ENCODE results near the gene PHKG1. TPM values are rescaled to one million over a fixed set of nuclear protein-coding genes. Genes with fewer than 3 reads are reported as not detected.
"Not testable (repeated sequence)": the region's sequence is repeated elsewhere in the genome, so short reads cannot be mapped to it uniquely, and the experiment has no call there.

Gene PHKG1
- total RNA-seq, 1 donor from 2014 or later, result 1.5 TPM

- intact Hi-C loops (cut with micrococcal nuclease), result no loop called here
These were observed 45.9 kb downstream of the PHKG1 start for GRCh38 chr7:56046721-56047445.

GRCh38 chr7:56045758-56046157 lies 47.0 kb downstream of the PHKG1 start:
- intact Hi-C loops (cut with micrococcal nuclease), result not testable (repeated sequence)

DNA sequence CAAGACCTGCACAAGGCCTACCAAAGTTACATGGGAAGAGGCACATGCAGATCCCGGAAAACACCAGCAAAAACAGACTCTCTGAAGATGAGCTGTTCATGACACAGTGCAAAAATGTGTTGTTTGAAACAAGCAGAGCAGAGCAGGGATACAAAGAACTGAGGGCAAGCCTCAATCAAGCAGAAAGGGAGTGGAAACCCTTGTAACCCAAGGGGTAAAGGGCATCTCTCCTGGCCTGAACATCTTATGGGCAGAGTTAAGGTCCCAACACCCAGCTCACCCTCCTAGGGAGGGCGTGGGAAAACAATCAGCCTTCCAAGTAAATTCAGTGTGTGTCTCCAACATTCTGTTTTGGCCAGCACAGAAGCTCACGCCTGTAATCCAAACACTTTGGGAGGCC lies 52.0 kb downstream of the PHKG1 start:
- intact Hi-C loops (cut with micrococcal nuclease), result no loop called here

- intact Hi-C loops (cut with micrococcal nuclease), result loop anchor here (1.0 to 2.0 kb wide), 7 partner anchors 17 to 147 kb away; partner anchors contain the start of genes CCT6A, CHCHD2, MRPS17 and NIPSNAP2
These were observed 58.9 kb downstream of the PHKG1 start for GRCh38 chr7:56033671-56034432.

DNA sequence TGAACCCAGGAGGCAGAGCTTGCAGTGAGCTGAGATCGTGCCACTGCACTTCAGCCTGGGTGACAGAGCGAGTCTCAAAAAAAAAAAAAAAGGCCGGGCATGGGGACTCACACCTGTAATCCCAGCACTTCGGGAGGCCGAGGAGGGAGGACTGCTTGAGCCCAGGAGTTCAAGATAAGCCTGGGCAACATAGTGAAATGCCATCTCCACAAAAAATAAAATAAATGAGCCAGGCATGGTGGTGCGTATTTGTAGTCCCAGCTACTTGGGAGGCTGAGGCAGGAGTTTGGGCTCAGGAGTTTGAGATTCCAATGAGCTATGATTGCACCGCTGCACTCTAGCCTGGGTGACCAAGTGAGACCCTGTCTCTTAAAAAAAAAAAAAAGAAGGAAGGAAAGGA lies 60.2 kb downstream of the PHKG1 start:
- intact Hi-C loops (cut with micrococcal nuclease), result not testable (repeated sequence)

DNA sequence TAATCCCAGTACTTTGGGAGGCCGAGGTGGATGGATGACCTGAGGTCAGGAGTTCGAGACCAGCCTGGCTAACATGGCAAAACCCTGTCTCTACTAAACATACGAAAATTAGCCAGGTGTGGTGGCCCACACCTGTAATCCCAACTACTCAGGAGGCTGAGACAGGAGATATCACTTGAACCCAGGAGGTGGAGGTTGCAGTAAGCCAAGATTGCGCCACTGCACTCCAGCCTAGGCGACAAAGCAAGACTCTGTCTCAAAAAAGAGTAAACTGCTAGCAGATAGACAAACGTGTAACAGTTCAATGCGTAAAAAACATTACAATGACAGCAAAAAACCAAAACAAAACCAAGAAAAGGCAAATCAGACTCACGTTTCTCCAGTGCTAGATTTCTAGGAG lies 61.2 kb downstream of the PHKG1 start:
- intact Hi-C loops (cut with micrococcal nuclease), result not testable (repeated sequence)

DNA sequence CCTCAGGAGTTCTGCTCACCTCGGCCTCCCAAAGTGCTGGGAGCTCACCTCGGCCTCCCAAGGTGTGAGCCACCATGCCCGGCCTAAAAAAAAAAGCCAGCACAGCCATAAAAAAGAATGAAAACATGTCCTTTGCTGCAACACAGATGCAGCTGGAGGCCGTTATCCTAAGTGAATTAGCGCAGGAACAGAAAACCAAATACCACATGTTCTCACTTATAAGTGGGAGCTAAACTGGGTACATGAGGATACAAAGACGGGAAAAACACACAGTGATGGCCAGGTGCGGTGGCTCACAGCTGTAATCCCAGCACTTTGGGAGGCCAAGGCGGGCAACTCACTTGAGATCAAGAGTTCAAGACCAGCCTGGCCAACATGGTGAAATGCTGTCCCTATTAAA lies 62.4 kb downstream of the PHKG1 start:
- intact Hi-C loops (cut with micrococcal nuclease), result no loop called here

Other genes starting within 250 kb of the PHKG1 start
- not detected in 2 replicates for gene SEPTIN14, start 230.2 kb downstream of the PHKG1 start, total RNA-seq
- gene ZNF713, start 205.5 kb downstream of the PHKG1 start, total RNA-seq, result 0.85 and 1.1 TPM in 2 replicates
- gene MRPS17, start 141.1 kb downstream of the PHKG1 start, total RNA-seq, result 16.1 and 17.2 TPM in 2 replicates
- 30.2 and 35.7 TPM in 2 replicates for gene NIPSNAP2, start 128.4 kb downstream of the PHKG1 start, total RNA-seq
- gene PSPH, start 41.5 kb downstream of the PHKG1 start, total RNA-seq, result 9.0 and 11.7 TPM in 2 replicates
- 147 and 154 TPM in 2 replicates for gene CCT6A, start 41.2 kb downstream of the PHKG1 start, total RNA-seq
- gene SUMF2, start 28.7 kb downstream of the PHKG1 start, total RNA-seq, result 111 and 116 TPM in 2 replicates
- 473 and 479 TPM in 2 replicates for gene CHCHD2, start 13.5 kb upstream of the PHKG1 start, total RNA-seq
- gene NUPR2, start 23.5 kb upstream of the PHKG1 start, total RNA-seq, result not detected in 2 replicates